ENCODE data around the gene GRK6. TPM values are rescaled to one million over a fixed set of nuclear protein-coding genes. Genes with fewer than 3 reads are reported as not detected.

The GRK6 gene
- polyA plus RNA-seq, 1 of the 3 experiments (the other 2 are of a cell fraction), result 39.5 TPM

DNA sequence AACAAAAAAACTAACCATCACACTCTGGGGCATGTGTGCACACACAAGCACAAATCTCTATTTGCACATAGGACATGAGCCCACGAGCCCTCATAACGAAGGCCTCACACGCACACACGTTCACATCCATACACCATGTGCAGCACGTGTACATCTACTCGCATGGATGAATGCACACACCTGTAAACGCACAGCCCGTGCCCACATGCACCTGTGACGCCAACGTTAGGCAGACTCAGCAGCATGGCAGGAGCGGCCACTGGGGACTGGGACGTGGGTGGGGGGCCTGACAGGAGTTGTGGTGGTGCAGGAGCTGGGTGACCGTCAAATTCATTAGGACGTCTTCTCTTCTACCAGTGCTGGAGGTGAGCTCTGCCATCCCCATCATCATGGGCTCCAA, 39.1 kb upstream of the GRK6 start:
- POLR2A ChIA-PET, result no interaction called here

More for the DNA sequence above, 39.1 kb upstream of the GRK6 start:
- no peaks in the 10 kb centered on the region for H3K9me2 ChIP-seq
- TF ChIP-seq YY1 (IDR thresholded peaks at IDR 0.05; ENCODE audit: low read depth) (no peak), TAF1 (IDR thresholded peaks at IDR 0.05; ENCODE audit: borderline replicate concordance, low read depth, low read length) (no peak), ZBTB33 (IDR thresholded peaks at IDR 0.05; ENCODE audit: borderline replicate concordance, low read depth) (no peak), NRF1 (IDR thresholded peaks at IDR 0.05; ENCODE audit: low read depth, low read length) (no peak), GATA2 (CRISPR knock-in tag; IDR thresholded peaks at IDR 0.05) (no peak), MXI1 (IDR thresholded peaks at IDR 0.05; ENCODE audit: low read depth, low read length) (no peak), MEF2A (IDR thresholded peaks at IDR 0.05; ENCODE audit: borderline replicate concordance, low read depth) (no peak), TEAD4 (IDR thresholded peaks at IDR 0.05; ENCODE audit: borderline replicate concordance, insufficient read depth) (no peak), REST (IDR thresholded peaks at IDR 0.05; ENCODE audit: low read depth, low read length) (no peak), SIN3A (IDR thresholded peaks at IDR 0.05; ENCODE audit: borderline replicate concordance, low read depth, low read length) (no peak)
- H2AFZ ChIP-seq (ENCODE audit: low read depth), result no peak overlapping the region
- no peak overlapping the region for H3K4me3 ChIP-seq (ENCODE audit: low read depth in 2 of 2, low read length in 1 of 2)
- H3K27ac ChIP-seq (ENCODE audit: low read depth in 2 of 2, low read length in 1 of 2), result no peak overlapping the region
- 80% methylated on average over 9 of the region's 14 CpGs for WGBS (ENCODE audit: low lambda C conversion rate)
- no peaks in the 10 kb centered on the region for H3K36me3 ChIP-seq (replicated peaks in 1 of 2; ENCODE audit: control insufficient read depth in 1 of 2, insufficient read depth in 2 of 2, low read length in 1 of 2)
- no peaks in the 10 kb centered on the region for H4K20me1 ChIP-seq (ENCODE audit: insufficient read depth)
- no peaks in the 10 kb centered on the region for H3K9me3 ChIP-seq
- H3K4me1 ChIP-seq (ENCODE audit: control insufficient read depth in 1 of 2, insufficient read depth in 2 of 2, low read depth in 1 of 2, low read length in 1 of 2), result peaks cover 0 to 3% of the 10 kb centered on the region in 2 experiments; a peak in 1 of 4 replicates
- H3K79me2 ChIP-seq (ENCODE audit: insufficient read depth), result no peaks in the 10 kb centered on the region
- H3F3A ChIP-seq (replicated peaks; ENCODE audit: insufficient read depth), result peaks cover 5% of the 10 kb centered on the region
- H3K4me2 ChIP-seq, result no peak overlapping the region
- no peak for DNase-seq
- H3K9ac ChIP-seq, result no peak overlapping the region
- no peaks in the 10 kb centered on the region for H3K27me3 ChIP-seq (ENCODE audit: insufficient read depth)
- CTCF ChIA-PET, result interaction anchor here (0.8 to 14.2 kb wide), 8 partner anchors 9 to 115 kb away, joined by 3 to 318 read pairs (median 50); partner anchors contain the start of gene PRR7
